SHP77 treated with DMSO at 0.1 percent for 48 hours (cell line): ENCODE measurements around the gene OAS3.
"Not testable (repeated sequence)": the region's sequence is repeated elsewhere in the genome, so short reads cannot be mapped to it uniquely, and the experiment has no call there.

Experiments
- DNase-seq: peaks from one replicate; lab custom pipeline; 2025; lab: John Stamatoyannopoulos, UW

Gene OAS3, protein sequence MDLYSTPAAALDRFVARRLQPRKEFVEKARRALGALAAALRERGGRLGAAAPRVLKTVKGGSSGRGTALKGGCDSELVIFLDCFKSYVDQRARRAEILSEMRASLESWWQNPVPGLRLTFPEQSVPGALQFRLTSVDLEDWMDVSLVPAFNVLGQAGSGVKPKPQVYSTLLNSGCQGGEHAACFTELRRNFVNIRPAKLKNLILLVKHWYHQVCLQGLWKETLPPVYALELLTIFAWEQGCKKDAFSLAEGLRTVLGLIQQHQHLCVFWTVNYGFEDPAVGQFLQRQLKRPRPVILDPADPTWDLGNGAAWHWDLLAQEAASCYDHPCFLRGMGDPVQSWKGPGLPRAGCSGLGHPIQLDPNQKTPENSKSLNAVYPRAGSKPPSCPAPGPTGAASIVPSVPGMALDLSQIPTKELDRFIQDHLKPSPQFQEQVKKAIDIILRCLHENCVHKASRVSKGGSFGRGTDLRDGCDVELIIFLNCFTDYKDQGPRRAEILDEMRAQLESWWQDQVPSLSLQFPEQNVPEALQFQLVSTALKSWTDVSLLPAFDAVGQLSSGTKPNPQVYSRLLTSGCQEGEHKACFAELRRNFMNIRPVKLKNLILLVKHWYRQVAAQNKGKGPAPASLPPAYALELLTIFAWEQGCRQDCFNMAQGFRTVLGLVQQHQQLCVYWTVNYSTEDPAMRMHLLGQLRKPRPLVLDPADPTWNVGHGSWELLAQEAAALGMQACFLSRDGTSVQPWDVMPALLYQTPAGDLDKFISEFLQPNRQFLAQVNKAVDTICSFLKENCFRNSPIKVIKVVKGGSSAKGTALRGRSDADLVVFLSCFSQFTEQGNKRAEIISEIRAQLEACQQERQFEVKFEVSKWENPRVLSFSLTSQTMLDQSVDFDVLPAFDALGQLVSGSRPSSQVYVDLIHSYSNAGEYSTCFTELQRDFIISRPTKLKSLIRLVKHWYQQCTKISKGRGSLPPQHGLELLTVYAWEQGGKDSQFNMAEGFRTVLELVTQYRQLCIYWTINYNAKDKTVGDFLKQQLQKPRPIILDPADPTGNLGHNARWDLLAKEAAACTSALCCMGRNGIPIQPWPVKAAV

DNA sequence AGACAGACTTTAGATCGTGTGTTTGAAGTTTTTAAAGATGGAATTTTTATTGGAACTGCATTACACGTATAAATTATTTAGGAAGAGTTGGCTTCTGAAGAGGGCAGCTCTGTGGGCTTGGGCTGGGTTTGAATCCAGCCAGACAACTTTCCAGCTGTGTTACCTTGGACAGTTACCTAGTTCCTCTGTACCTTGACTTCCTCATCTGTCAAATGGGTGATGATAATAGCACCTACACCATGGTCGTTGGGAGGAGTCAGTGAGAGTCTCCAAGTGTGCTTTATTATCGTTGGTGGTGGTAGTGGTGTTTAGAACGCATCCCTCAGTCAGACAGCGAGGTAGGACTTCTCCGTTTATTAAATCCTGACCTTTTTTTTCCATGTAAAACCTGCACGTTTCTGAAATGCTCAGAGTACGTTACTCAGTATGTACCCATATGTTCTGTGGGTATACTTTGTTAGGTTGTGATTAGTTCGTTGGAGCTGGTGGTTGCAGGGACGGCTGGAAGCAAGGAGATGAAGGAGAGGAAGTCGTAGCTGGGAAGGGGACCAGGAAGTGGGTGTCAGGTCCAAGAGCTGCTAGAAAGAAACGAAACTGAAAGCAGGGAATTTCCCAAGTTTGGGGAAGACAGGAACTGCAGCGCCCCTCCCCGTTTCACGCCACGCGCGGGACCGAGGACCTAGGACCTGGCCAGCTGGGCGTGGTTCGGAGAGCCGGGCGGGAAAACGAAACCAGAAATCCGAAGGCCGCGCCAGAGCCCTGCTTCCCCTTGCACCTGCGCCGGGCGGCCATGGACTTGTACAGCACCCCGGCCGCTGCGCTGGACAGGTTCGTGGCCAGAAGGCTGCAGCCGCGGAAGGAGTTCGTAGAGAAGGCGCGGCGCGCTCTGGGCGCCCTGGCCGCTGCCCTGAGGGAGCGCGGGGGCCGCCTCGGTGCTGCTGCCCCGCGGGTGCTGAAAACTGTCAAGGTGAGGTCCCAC is at the start of gene OAS3:
TSS of gene OAS3 (plus strand) at position 734 of the 979 bp plus-strand sequence. CDS start at position 791, 57 bp downstream.
- DNase-seq: no peak

DNA sequence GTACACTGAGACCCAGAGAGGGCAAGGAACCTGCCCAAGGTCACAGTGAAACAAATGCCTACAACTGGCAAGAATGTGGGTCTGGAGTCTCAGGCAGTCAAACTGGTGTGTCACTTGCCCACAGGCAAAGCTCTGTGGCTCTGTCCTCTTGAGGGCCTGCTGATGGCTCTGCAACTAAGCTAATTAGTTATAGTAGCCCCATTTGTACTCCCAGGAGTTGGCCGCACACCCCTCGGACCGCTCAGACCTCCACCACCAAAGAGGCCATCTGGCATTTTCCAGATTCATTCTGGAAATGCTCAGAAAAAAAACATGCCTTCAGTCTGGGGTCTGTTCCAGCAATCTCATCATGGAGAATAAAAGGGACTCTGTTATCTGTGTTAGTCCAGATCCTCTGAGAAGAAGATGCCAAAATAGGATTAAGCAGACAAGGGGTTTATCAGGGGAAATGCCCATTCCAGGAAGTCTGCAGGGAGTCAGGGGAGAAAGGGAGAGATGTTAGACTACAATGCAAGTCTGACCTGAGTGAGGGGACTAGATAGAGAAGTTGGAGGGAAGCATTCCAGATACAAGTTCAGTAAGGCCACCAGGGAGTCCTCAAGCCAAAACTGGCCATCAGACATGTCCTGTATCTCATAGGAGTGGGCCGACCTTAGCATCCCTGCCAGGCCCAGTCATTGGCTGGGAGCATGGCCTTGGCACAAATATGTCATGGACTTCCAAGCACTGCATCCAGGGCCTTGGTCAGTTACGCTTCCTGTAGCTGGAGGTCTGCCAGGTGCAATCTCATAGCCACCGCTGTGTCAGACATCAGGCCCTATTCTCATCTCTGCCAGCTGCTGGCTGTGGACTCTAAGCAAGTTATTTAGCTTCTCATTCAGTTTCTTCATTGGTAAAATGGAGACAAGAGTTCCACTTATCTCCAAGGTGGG is 46.9 kb upstream of the OAS3 start:
- no peak for DNase-seq

DNA sequence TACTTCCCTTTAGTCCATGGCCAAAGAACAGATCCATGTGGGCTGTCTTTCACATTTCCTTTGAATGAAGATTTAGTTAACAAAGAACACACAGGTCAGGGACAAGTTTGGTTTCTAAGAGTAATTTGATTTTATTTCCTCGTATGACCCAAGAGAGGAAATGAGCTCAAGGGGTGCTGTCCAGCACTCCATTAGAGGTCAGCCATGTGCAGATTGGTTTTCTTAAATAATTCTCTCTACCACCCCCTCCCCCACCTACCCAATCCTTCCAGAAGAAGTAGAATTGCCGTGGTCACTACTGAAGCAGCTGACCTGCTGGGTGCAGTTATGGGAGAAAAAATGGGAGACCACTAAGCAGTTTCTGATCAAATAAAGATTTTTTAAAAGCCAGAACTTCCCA is 45.4 kb upstream of the OAS3 start:
- DNase-seq: no peak

DNA sequence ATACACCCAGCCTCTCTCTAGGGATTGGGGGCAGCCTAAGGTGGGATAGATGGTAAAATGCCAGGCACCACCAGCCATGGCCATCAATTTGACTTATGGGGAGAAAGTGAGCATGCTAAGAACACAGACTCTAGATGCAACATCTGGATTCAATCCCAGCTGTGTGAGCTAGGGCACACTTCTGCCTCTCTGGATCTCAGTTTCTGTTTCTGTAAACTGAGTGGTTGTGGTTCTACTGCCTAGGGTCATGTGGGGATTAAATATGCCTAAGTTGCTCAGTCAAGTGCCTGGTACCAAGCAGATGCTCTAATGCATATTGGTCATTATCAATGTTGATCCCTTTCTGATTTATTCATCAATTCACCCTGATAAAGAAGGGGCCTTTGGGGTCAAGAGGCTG is 44.1 kb upstream of the OAS3 start:
- no peak for DNase-seq

DNA sequence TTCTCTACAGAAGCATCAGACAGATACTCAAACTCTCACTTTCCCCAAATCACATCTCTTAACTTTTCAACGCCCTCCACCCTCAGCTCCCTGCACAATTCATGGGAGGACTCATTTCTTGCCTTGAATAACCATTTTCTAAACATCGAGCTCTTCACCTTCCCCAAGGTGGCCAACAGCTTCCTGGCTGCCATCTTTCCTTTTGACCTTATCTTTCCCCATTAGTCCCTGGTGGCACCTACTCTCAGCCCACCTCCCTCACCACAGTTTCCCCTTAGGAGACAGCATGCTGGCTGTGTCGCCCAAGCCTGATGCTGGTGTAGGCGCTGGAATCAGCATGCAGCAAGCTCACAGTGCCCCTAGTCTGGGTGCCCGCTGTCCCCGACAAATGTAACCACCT is 39.9 kb upstream of the OAS3 start:
- DNase-seq: no peak

DNA sequence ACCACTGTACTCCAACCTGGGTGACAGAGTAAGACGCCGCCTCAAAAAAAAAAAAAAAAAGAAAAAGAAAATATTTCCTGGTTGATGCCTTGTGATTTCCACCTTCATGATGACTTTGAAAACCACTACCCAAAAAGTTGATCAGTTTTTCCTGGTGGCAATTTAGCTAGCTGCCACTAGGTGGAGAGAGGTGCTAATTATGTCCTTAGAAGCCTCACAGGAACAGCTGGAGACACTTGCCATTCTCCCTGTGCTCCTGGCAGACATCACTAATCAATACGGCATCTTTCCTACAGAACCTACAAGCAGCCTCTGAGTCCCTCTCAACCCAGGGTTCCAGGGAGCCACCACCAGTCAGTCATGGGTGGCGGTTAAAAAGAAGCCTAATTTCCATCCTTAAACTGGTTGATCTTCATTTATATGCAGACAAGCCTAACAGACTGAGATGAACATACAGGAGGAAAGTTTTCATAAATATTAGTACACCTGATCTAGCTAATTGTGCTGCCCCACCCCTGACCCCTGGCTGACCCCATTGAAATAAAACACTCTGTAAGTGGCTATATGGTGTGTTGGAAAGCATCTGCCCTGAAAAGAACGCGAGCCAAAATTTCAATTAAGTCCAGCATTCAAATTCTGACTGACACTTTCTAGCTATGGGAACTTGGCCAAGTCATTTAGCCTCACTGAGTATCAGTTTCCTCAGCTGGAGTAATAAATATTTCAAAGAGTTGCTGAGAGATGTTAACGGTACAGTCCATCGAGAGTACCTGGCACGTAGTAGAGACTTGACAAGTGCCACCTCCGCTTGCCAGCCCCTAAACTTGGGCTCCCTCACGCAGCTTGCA is 37.8 kb upstream of the OAS3 start:
- peak; percentile 60 for DNase-seq

DNA sequence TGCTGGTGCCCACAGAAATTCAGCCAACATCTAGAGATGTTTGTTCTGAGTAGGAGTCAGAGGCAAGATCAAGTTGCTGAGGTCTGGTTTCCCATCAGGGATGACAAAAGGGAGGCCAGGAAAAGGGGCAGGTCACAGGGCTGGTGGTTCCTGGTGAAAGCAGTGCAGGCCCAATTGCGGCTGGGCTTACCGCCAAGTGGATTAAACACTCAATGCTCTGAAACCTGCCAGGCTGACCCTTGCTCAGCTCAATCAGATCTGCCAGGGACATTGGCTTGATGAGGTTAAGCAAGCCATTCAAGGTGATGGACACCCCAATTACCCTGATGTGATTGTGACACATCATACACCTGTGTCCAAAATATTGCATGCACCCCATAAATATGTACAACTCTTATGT is 37.0 kb upstream of the OAS3 start:
- DNase-seq: peak; percentile 8

DNA sequence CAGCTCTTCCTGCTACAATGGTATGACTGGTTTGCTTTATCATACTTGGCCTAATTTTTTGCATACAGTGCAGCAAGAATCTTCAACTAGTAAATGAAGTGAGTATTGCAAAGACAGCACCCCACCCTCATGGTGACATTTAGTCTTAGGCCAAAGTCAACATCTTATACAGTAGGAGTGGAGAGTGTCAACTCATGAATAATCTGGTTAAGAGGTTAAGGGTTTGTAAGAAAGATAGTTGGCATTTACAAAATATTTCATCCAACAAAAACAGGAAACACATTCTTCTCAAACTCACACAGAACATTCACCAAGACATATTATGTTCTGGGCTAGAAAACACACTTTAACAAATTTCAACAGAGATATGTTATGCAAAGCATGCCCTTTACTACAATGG is 33.7 kb upstream of the OAS3 start:
- DNase-seq: no peak

DNA sequence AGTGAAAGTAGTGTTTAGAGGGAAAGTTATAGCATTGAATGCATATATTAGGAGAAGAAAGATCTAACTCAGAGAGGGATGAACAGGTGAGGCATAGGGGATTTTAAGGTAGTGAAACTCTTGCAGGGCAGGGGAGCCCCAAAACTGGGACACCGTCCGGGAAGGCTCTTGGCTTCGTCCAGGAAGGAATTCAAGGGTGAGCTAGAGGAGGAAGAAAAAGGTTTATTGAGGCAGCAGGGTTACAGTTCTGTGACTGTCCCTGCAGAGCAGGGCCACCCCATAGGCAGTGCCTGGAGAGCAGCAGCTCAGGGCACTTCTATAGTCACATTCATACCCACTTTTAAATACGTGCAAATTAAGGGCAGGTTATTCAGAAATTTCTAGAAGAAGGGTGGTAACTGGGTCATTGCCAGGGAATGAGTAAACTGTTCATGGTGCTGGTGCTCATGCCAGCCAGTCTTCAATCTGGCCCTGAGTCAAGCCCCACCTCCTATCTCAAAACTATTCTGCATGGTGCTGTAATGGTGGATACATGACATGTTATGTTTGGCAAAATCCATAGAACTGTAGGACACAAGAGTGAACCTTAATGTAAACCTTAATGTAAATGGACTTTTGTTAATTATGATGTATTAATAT is 32.7 kb upstream of the OAS3 start:
- DNase-seq: no peak

DNA sequence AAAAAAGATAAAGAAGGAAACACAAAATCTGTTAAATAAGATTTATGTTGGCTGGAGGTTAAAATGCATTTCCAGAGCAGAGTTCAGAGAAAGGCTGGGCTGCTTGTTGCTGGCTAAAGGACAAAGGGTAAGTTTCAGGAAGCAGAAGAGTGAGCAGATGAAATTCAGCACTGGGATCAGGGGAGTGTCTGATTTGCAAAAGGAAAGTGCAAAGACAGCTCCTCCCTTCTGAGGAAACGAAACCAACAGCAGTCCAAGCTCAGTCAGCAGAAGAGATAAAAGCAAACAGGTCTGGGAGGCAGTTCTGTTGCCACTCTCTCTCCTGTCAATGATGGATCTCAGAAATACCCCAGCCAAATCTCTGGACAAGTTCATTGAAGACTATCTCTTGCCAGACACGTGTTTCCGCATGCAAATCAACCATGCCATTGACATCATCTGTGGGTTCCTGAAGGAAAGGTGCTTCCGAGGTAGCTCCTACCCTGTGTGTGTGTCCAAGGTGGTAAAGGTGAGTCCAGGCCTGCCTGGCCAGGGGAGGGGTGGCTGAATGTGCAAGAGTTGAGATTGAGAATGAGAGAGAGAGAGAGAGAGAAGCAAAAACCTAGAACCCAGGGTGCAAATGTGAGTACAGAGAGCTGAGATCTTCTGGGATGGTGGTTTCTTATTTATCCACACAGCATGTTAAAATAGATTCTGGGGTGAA is 31.4 kb upstream of the OAS3 start, which contains the start of gene OAS1:
TSS of gene OAS1 (plus strand) at position 251 of the 703 bp plus-strand sequence. CDS start at position 329, 78 bp downstream.
- DNase-seq: no peak

DNA sequence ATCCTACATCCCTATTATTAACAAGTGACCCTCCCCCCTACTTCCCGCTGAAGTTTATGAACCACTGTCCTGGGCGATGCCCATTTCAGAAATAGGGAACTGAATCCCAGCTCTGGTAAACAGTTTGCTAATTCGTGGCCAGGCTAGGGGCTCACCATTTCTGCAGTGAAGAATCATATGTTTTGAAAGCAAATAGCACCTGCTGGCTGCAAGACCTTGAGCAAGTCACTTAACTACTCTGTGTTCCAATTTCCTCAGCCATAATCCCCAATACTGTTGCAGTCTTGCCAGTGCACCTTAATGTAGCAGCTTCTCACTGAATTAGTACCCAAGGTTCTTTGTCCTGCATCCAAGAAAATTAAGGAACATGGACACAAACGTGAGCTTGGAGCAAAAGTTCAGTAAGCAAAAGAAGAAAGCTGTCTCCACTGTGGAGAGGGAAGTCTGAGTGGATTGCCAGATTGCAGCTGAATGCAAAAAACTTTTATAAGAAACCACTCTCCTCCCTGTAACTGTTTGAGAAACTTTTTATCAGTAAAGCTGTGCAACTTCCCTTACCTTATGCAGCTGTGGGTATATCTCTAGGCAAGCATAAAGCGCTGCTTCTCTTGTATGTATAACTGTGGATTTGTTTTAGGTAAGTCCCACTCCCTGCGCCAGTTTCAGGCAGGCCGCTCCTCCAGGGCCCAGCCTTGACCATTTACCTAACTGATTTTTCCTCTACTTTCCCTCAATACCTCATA is 30.7 kb upstream of the OAS3 start:
- no peak for DNase-seq

DNA sequence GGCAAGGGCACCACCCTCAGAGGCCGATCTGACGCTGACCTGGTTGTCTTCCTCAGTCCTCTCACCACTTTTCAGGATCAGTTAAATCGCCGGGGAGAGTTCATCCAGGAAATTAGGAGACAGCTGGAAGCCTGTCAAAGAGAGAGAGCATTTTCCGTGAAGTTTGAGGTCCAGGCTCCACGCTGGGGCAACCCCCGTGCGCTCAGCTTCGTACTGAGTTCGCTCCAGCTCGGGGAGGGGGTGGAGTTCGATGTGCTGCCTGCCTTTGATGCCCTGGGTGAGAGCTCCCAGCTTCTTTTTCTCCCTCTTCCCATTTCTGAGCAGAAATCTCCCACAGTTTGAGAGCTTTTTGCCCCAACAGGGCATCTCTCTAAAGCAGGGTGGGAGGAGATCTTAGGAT is 29.7 kb upstream of the OAS3 start:
- no peak for DNase-seq

DNA sequence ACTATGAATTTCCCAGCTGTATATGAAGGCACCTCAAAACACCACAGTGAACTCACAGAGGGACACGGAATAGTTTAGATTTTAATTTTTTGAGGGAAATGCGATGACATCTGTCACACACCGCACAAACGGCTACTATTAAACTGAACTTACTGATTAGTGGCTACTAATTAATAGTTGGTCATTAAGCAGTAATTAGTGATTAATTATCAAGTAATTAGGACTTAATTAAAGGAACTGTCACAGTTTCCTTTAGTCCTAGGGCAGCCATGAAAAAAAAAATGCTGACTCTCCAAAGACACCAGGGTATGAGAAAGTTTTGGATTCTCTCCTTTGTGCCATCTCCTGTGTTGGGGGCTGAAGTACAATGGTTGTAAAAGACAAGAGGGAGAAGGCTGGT is 28.6 kb upstream of the OAS3 start:
- no peak for DNase-seq

DNA sequence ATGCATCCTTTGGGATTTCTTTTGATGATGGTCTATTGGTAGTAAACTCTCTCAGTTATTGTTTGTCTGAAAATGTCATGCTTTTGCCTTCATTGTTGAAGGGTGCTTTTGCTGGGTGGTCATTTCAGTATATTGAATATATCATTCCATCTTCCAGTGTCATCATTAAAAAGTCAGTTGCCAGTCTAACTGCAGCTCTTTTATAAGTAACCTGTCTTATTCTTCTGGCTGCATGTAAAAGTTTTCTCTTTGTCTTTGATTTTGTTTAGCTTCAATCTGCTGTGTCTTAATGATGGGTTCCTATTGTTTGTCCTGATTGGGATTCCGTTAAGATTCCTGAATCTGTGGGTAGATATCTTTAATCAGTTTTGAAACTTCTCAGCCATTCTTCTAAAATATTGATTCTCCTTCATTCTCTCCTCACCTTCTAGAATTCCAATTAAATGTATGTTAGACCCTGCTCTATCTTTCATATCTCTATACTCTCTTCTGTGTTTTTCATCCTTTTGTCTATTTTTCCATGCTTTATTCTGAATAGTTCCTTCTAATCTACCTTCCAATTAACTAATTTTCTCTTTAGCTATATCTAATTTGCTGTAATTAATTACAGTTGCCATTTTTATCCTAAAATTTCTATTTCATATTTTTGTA is 25.1 kb upstream of the OAS3 start:
- DNase-seq: no peak

DNA sequence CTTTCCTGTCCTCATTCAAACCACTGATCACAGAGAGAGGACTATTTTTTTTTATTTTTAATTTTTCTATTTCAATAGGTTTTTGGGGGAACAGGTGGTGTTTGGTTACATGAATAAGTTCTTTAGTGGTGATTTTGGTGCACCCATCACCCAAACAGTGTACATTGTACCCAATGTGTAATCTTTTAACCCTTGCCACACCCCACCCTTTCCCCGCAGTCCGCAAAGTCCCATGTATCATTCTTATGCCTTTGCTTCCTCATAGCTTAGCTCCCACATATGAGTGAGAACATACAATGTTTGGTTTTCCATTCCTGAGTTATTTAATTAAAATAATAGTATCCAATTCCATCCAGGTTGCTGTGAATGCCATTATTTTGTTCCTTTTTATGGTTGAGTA is 24.4 kb upstream of the OAS3 start:
- DNase-seq: not testable (repeated sequence)

DNA sequence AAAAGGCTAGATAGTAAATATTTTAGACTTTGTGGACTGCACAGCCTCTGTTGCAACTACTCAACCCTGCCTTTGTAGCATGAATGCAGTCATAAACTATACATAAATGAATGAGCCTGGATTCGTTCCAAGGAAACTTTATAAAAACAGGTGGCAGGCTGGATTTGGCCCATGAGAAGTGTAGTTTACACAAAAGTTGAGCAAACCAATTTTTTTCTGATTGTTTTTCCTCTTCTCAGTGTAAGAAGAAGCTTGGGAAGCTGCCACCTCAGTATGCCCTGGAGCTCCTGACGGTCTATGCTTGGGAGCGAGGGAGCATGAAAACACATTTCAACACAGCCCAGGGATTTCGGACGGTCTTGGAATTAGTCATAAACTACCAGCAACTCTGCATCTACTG is 22.0 kb upstream of the OAS3 start:
- DNase-seq: no peak

DNA sequence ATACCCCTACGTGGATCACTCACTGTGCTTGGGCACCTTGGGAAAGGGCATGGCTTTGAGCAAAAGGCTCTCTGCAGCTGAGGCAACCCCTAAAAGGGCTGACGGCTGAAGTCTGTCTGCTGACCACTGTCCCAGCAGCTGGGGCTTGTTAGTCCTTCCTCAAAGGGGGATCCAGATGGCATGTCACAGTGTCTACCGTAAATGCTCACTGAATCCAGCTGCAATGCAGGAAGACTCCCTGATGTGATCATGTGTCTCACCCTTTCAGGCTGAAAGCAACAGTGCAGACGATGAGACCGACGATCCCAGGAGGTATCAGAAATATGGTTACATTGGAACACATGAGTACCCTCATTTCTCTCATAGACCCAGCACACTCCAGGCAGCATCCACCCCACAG is 19.2 kb upstream of the OAS3 start:
- no peak for DNase-seq
